ENCODE results near the gene OTULIN.
A peak's percentile ranks its signal among the peaks of the same experiment; 100 is the strongest.

The OTULIN gene

DNA sequence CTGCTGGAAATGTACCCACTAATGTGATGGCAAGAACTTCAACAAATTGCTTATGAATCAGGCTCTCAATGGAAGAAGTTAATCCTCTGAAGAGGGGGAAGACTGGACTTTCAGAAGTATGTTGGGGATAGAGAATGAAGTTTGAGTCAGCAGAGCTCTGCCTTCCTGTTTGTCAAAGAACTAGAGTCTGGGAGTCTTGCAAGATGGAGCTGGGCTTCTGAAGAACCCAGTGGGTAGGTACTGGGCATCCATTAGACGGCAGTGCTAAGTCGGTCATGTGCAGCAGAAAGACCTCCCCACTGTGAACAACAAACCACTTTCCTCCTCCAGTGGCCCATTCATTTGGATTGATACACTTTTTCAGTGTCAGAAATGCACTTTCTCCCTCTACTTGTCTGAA lies 34.6 kb downstream of the OTULIN start:
- DNase-seq, result no peak

DNA sequence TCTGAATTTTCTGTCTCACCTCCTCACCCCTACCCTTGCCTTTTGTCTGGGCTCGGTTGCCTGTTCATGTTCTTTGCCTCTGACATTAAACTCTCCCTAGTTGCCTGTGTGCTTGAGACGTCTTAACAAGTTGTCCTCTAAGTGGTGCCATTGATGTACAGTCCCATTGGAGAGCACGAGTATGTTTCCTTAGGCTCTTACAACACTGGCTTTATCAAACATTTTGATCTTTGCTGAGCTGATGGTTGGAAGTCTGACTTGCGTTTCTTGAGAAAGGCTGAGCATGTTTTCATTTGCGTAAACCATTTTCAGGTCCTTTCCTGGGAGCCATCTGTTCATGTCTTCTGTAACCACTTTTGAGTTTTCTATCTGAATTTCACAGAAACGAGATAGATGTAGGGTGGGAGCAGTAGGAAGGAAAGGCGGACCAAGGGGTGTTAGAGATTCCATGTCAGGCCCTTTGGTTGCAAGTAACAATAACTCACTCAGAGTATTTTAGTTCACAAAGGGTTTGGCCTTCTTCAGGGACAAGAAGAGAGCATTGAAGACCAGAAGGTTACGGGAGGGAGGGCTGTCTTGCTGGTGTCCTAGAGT lies 35.4 kb downstream of the OTULIN start:
- DNase-seq, result no peak

DNA sequence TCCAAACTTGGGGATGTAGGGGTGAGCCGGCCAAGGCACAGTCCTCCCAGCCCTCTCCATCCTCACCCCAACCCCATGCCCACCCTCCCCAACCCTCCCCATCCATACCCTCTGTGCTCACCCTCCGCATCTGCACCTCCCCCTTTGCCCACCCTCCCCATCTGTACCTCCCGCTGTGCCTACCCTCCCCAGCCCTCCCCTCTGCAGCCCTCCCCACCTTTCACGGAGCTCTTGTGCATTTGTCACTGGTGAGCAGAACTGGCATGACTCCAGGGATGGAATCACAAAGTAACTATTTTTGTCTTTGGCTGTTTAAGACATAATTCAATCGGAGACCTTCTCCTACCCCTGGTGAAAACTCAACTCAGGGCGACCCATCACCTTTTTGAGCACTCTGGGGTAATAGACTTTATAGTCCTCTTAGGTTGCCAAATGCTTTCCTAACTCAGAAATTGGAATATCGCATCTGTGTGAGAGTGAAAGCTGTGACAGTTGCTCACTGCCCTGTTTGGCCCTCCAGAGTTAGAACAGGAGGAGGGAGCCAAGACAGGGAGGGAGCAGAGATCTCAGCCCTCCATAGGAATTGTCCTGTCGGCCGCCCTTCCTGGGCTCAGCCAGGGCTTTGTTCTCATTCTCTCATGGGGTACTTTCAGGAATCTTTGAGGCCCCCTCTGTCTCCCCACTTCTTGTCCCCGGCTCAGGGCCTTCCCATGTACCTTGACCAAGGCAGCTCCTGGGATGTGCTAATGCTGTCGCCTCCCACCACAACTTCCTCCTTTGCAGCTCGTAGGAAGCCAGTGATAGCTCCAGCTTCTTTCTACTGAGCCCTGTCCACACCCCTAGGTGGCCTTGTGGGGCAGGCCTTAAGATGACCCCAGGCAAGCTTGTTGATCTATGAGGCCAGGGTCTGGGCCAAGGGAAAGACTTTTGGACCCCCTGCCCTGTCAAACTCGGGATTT lies 36.2 kb downstream of the OTULIN start:
- DNase-seq, result peak; percentile 43

DNA sequence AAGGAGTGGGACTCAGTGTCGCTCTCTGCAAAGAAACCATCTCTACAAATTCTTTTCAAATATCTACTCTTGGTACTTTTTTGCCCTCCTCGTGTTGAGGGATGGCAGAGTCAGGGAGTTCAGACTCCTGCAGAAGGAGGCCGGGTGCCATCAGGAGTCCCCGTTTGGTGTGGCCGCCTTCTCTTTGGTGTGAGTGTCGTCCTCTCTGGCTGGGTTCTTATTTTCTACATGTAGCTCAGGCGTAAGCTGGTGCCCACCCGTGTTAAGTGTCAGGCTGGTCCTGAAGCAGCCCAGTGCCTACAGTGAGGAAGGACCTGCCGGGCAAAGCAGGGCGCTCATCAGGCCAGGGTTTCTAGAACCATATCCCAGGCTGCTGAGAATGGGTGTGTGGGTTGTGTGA lies 37.0 kb downstream of the OTULIN start:
- DNase-seq, result no peak

DNA sequence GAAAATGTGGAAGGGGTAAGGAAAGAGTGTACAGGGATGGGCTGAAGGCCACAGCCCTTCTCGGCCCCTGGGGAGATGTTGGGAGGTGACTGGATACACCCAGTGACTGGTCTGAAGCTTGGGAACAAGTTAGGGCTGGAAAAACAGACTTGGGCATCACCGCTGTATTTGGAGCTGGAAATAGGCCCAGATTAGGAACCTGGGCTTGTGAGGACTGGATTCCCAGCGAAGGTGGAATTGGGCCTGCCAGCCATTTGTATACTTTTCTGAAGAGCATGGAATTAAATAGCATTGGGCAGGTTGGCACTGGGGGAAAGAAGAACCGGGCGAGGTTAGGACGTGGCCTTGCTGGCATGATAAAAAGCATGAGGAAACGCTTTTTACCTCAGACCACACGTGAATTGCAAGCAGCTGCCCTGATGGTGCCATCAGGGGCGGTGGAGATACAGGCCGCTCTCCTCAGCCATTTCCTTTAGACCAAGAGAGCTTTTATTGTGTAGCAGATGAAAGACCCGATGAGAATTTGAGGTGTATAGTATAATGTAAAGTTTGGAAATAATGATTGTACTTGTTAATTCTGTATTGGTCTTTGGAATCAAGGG lies 37.8 kb downstream of the OTULIN start:
- DNase-seq, result no peak

DNA sequence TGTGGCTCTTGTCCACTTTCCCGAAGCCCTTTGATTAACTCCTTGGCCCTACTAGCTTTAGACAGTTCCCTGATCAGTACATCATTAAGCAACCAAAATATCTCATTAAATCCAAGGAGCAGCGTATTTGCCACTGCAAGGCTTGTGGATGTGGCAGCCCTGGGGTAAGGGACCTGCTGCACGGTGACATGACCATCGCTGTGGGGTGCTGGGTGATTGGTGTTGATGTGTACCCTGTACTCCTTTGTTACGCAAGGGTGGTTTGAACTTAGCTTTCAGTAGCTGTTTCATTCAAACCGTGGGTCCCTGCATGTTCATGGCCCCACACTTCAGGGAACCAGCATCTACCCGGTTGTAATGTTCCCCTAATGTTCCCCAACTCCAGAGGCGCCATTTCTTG lies 41.0 kb downstream of the OTULIN start:
- DNase-seq, result no peak

DNA sequence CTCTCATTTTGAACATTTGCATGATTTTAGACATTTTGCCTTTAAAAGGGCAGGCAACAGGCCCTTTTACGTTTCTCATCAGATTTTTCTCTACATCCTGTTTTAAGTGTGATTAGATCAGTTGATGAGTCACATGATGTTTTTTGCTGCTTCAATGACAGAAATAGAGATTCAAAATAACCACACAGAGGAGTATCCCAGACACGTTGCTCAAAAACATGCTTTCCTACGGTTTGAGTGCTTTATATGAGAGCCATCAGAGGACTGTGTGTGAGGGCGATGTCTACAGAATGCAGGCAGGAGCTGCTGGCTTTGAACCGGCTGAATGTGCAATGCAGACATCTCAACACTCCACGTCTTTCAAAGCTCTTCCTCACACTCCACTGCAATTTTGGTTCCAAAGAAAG lies 42.1 kb downstream of the OTULIN start:
- peak; percentile 54 for DNase-seq

DNA sequence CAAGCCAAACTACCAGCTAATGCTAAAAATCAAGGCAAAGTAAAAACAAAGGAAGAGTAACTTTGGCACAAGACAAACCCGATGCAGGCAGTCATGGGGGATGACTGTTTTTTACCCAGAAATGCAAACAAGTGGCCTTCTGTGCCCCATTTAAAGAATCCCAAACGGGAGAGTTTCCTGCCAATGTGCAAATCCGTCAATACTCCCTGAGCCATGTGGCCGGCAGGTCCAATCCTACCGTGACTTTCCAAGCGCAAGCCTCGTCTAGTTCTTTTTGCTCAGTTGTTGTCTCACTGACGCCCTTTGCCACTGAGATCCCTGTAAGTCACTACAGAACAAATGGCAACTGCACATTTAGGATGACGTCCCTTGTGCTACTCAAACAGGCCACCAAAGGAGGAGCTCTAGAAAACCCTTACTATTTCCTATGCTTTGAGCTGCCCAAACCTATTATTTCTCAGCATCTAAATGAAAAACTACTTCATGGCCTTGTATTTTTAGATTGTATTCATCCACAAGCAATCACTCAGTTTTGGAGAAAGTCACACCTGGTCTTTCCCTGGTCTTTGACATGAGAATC lies 43.4 kb downstream of the OTULIN start:
- no peak for DNase-seq

DNA sequence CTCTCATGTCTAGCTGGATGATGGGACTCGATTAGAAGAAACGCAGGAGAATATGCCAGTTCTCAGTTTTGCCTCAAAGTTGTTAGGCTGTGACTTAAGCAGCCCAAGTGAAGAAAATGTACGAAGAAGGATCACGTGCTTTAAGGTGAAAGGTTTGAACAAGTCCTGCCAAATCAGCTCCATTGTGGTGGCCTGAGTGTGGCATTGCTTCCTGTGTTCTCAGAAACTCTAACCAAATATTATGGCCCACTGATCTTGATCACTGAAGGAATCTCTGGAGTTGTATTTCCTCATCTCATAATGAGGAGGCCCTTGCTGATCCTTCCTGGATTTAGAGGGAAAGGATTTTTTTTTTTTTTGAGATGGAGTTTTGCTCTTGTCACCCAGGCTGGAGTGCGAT lies 44.0 kb downstream of the OTULIN start:
- DNase-seq, result no peak

DNA sequence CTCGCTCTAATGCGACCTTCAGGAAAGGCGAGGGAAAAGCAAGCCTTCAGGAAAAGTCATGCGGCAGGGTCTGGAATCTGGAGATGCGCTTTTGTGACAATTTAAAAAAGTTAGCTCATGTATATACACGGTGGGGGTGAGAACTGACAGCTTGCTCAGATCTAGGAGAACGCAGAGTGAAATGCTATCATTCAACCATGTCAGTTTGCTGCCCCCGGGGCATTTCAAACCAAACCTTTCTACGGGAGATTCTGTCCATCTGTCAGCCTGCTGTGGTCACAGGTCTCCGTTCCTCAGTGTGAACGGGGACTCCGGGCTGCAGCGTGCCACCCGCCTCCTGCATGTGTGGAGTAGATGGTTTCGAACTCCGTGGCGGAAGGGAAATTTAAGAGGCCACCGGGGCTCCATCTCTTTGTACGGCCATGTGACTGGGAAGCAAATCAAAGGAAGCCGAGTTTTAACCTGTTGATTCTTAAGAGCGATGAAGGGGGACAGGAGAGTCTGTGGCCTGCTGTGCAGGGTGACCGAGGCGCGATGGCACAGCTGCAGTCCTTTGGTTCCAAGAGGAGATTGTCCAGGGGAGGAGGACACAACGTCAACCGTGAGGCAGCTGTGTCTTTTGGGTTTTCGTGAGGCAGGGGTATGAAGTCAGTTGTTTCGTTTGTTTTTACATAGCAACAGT lies 45.9 kb downstream of the OTULIN start:
- no peak for DNase-seq

DNA sequence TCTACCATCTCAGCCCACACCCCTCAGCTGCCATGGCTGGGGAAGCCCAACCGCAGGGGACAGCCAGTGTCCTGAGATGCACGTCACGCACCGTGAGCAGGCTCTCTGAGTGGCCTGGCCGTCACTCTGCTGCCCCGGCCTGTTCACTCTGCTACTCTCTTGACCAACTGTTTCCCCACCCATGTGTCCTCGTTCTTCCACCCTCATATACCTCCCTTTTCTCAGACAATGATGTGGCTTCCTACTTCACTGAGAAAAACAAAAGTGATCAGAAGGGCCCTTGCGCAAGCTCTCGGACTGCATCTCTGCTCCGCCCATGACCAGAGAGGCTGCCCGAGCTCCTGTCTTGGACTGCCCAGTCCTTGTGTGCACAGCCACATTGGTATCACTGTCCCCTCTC lies 47.6 kb downstream of the OTULIN start:
- no peak for DNase-seq

DNA sequence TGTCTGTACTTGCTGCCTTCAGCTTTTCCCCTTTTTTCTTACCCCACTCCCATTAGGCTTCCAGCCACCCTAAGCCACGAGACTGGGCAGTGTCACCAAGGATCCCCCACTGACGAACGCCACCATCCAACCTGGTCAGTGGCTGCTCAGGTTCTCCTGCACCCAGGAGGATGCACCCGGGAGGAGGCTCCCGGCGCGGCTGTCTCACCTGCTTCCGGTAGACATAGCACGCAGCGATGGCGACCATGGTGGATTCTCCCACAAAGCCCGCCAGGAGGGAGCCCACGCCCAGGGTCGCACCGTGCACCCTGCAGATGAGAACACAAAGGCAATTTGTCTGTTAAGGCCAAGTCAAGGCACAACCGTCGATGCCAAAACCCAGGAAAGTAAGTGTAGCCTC lies 48.1 kb downstream of the OTULIN start:
- DNase-seq, result no peak

DNA sequence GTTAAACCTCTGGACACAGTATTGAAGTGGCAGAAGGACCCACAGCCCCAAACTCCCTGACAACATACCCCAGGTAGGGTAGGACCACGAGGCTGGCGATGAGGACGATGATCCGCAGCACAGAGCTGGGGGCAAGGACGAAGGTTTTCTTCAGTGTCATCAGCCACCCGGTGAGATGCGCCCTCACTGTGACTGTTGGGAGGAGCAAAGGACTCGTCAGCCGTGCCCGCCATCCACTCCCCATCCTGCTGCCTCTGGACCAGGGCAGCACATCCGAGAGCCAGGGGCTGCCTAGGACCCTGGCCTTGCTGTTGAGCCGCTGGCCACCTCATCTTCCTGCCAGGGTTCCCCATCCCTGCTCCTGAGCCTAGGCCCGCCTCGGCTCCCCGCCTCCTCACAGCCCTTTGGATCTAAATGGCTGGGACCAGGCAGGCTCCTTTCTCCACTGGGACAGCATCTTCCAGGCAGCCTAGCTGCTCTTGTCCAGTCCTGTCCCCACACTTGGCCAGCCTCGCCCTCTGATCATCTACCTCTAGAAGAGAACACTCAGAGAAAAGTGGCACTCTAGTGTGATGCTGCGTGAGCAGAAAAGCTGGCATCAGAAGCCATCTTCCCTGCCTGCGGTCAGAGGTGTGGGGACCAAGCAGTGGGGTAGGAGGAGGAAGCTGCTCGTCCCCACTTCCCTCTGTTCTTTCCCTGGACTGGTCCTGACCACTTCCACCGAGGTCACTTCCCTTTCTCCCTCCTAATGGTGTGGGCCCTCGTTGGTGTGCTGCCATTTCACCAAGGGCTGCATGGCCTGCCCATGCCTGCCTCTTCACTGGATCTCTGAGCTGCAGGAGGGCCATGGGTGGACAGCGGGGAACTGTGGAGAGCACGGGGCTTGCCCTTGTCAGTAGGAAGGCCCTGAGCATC lies 49.2 kb downstream of the OTULIN start:
- no peak for DNase-seq

DNA sequence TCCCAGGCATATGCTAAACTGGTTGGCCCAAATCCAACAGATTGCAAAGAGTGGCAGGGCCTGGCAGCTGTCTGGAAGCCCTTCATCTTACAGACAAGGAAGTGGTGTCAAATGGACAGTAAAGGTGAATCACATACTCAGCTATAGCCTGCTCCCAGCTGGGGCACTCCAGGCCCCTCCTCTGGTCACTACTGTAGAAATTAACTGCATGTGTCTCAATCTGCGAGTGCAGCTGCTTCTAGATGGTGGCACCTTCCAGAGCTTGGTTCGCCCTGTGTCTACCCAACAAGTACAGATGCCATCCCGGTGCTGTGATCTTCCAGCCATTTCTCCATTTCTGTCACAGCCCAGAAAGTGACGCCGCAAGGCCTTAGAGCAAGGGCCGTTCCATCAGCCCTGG lies 50.2 kb downstream of the OTULIN start:
- DNase-seq, result no peak

DNA sequence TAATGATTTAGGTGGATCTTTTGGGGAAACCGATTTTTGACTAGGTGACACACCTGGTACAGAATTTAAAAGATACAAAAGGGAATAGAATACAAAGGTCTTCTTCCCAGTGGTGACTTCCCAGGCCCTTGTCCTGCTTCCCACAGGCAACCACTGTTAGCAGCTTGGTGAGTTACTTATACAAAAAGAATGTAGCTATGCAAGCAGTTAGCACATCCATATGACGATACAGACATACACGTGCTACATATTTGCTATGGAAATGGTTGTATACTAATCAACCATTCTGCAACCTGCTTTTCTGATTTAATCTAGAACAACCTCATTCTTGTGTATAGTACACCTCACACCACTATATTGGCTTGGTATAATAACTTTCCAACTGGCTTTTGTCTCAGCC lies 51.0 kb downstream of the OTULIN start:
- no peak for DNase-seq

DNA sequence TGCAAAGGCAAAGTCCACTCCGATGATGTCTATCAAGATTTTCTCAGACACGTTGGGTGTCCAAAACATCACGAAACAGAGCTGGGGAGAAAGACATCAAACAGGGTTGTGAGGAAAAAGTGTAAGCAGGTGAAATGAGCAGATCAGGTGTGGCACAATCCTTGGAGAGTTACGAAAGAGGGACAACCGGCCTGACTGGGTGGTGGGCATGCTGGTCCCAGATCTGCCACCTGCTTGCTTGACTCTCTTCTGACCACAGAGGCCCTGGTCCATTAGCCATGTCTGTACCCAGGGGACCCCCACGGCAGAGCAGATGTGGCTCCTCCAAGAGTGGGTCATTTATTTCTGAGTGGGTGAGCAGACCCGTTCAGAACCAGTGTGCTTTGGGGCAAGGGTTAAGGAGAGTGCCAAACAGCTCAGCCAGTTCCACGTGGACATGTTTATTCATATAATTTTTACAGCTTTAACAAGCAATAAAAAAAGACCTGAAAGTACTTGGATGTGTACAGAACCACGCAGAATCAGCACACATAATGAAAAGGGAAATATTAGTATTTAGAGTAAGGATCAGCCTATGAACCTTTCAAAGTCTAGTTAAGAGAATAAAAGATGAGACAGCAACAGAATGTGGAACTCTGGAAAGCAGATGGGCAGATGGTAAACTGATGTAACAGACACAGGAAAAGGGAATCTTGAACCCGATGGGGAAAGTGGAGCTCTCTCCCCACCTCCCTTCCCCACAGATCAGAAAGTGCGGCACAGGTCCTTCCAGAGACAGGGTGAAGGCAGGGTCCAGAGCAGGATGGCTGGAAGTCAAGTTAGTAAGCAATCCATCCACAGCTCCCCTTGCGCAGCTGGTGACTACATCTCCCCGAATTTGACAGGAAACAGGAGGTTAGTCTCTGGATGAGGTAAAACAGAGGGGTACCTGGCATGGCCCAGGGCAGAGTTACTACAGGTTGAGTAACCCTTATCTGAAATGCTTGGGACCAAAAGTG lies 52.5 kb downstream of the OTULIN start:
- DNase-seq, result no peak

DNA sequence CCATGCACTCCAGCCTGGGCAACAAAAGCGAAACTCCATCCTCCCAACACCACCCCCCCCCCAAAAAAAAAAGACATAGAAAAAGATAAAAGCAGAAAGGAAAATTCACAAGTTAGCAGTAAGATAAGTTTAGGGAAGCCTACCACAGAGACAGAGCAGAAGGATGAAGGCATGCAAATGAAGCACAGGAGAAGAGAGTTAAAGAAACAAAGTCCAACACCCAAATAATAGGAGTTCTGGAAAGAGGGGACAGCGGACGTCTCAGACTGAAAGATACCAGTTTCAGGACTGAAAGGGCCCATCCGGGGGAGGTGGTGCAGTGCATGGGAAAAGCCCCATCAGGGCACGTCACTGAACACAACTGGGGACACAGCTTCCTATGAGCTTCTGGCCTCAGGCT lies 54.3 kb downstream of the OTULIN start:
- DNase-seq, result no peak

DNA sequence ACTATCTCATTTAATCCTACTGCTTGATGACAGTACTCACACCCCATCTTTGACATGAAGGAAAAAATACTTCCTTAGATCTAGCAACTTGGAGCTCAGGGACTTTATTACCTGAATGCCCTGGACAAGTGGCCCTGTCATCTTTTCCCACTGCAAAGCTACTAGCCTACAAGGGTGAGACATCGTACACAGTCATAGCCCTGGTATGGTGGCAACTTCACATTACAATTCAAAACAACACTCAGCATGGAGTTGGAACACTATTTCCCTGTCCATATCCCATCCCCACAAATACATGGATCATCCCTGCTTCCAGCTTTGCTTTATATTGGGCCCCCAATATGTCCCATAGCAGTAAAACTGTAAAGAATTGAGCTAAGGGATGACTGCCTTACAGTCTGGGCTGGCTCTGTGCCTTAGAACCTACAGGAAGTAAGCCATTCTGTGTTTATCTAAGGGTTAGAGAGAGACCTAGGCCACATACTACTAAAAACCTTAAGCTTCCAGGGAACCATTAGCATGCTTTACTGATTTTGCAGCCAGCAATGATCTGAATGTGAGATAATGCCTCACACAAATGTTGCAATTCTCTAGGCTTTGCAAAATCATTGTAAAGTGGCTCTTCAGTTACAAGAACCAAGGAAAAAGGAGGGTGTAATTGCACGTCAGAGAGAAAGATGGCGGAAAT lies 55.9 kb downstream of the OTULIN start:
- no peak for DNase-seq

DNA sequence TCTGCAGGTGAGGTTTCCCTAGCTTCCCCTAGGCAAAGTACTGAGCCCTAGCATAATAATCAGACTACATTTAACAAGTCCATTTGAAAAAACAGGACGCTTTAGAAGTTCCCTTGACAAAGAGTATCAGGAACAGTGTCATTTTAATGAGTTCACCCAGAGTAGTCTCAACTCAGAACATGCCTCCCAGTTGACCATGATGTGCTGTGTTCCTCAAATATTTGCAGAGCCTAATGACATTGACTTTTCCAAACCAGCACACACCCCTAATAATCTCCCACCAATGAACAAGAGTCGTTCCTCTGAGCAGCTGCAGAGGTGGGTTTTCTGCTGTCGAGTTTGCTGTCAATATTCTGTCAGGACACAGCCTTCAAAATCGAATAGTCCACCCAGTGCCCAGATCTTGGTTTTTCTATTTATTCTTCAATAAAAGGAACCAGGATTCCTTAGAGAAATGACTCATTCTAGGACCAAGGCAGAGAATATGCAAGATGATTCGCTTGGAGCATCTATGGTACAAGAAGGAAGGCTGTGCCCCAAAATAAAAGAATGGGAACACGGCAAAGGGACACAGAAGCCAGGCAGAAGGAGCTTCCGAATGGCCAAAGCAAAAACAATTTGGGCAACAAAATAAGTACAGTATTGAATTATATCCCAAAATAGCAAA lies 57.6 kb downstream of the OTULIN start:
- DNase-seq, result no peak

DNA sequence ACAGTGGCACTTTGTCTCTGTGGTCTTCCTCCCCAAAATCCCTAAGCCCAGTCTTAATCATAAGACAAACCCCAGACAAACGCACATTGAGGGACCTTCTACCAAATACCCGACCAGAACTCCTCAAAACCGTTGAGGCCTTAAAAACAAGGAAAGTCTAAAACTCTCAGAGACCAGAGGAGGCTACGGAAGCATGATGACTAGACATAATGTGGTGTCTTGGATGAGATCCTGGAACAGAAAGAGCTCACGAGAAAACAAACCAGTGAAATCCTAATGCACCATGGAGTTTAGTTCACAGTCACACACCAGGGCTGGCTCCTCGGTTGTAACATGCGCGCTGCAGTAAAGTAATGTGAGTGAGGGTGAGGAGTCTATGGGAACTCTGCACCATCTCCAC lies 58.4 kb downstream of the OTULIN start:
- no peak for DNase-seq

Measured in suppressor macrophage treated with lipopolysaccharide for 4 hours (primary cell).